Colon (tissue), 2 donors: ENCODE measurements around the gene TMEM266.

Experiments used
- FAIRE-seq: peaks from 2 replicates; lab custom pipeline; 2012; peaks lifted over from hg19 to GRCh38; lab: Jason Lieb, UNC
- donor health status: control.
- donor health status: control.

TMEM266 gene

DNA sequence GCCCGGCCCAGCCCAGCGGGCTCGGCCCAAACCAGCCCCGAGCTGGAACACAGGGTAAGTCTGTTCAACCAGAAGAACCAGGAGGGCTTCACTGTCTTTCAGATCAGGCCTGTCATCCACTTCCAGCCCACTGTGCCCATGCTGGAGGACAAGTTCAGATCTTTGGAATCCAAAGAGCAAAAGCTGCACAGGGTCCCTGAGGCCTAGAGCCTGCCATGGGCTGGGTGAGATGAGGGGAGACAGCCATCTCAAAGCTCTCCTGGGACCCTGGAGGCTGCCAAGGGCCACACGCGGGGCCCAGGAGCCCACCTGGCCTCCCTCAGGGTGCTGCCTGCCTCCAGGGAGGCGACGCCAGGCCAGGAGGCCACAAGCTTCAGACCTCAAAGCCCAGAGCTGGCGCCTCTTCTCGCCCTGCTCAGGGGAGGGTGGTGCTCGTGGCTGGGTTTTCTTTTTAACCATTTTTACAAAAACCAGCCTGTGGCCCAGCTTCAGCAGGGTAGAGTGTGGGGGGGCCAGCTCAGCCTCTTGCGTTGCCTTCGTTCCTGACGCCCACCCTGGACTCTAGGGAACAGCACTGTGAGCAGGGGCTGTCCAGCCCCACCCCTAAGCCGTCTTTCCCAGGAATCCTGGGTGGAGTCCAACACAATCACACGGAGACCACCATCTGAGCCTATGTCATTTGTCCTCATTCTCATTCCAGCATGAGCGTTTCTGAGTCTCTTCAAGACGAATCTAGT is 144.5 kb downstream of the TMEM266 start:
- FAIRE-seq, result no peak

DNA sequence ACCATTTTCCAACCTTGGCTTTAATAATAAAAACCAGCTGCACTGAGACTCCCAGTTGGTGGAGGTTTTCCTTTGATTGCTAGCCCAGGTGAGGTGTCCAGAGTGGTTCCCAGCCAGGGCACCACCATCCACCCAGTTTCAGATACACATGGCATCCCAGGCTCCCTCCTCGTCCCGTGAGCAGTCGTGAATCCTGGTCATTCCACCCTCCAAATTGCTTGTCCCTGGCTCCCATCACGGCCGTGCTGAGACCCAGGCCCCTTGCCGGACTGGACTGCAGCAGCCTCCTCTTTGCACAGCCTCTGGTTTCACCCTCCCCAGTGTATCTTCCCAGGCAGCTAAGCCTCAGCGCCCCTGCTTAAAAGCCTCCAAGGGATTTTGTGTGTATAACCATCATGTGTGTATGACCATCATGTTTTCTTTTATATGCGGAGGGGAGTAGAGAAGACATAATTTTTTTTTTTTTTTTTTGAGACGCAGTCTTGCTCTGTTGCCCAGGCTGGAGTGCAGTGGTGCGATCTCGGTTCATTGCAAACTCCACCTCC is 145.2 kb downstream of the TMEM266 start:
- FAIRE-seq, result no peak

DNA sequence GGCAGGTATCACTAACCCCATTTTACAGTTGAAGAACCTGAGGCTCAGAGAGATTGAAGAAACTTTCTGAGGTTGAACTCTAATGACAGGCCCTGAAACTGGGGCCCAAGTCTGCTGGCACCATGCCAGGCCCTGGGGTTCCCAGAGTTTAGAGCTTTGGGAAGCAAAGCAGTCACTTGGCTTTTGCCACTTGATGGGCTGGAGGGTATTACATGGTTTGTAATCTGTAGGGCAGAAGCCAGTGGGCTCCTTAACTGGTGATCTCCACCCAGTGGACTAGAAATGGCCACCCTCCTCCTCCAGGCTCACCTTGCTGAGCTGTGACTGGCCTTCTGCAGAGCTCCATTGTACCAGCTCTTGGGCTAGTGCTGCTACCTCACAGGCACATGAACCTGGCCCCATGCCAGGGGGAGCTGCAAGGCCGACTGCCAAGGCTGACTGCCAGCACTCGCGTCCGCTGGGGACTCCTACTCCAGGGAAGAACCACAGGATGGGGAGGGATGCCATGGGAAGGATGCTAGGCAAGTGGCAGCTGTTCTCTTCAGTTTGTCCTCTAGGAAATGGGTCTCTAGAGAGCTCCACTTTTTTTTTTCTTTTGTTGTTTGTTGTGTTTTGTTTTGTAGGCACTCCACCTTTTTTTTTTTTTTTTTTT is 146.7 kb downstream of the TMEM266 start:
- no peak for FAIRE-seq

DNA sequence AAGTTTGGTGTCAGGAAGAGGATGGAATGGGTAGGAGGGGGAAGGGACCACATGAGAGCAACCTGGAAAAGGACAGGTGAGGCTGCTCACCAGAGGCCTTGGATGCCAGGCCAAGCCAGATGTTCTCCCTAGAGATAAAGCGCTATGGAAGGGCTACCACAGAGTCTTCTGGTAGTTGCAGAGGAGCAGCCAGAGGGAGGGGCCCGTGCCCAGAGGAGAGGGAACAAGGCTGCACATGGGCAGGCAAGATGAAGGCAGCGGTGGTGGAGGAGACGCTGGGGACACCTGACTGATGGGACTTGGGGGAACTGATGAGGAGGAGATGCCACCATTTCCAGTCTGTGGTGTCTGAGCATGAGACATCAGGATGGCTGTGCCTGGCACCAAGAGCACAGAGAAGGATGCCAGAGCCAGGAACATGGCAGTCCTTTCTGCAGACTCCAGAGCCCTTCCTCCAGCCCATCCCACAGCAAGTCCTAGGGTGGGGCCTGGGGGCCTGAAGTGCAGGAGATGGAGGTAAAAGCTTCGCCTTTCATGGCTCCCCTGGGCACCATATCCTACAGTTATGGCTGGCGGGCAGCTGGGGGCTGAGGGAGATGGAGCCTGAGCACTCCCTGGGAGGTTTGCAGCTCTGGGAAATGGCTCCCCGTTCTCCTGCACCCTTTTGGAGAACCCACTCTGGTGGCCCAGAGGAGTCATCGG is 148.4 kb downstream of the TMEM266 start:
- FAIRE-seq, result no peak

DNA sequence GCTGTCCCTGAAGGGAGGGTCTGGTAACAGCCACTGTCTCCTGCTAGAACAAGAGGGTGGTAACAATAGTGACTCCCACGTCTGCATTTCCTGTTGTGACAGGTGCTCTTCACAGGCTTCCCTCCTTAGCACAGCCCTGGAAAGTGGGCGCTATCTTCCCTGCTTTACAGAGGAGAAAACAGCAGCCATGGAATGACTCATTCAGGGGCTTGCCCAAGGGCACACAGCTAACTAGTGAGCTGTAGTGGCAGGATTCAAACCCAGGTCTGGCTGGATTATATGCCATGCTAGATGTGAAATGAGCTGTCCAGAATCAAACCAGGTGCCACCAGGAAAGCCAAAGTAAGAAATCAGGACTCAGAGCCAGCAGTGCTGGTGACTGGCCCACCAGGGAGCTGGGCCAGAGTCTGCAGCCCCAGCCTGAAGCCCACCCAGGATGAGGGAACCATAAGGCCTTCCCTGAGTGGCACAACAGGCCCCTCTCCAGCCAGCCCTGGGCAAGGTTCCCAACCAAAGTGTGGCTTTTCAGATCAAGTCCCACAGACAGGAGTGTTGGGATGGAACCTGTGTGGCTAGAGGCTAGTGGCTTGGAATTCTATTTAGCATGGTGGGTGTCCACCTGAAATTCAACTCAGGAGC is 149.1 kb downstream of the TMEM266 start:
- FAIRE-seq, result no peak

DNA sequence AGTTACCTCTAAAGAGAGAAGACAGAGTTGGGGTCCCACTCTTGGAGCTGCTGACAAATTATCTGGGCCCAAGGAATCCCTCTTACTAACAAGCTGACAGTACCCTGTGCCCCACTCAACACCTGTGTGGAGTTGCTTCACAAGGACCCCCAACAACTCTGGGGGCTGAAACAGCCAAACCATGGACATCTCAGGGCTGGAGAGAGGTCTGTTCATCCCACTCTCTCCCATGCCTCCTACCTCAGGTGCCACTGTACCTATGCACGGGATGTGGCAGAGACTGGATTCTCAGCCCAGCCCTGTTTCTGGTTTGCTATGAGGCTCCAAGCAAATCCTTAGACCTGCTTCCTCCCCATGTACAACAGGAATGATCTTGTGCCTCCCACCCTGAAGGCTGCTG is 149.7 kb downstream of the TMEM266 start:
- no peak for FAIRE-seq

DNA sequence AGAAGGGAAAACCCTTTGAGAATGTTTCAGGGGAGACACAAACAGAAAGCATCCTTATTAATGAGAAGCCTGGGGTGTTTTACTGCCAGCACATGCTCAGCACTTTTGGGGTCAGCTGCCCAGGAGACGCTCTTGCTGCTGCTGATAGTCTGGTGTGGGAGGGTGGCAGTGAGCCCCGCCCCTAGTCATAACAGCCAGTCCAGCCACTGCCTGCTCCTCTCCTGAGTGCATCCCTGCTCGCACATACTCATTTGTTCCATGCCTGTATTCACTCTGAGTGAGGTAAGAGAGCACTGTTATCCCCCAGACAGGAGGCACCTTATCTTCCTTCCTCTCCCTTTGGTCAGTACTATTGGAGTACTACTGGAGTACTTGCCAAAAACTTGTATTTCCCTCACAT is 150.2 kb downstream of the TMEM266 start:
- FAIRE-seq, result no peak

DNA sequence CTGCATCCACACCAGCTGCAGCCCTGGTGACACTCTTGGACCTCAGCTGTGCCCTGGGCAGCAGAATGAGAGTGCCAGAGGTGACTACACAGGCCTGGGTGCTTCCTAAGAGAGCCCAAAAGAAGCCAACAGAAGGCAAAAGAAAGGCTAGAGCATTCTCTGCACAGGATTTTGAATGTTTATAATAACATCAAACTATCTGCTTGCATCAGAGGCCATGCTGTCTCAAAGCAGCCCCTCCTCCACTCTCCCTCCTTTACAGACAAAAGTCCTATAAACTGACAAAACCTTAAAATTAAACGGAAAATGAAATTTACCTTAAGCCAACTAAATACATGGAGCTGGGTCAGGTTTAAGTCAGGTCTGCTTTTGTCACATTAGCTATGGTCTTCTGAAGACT is 155.8 kb downstream of the TMEM266 start:
- FAIRE-seq, result no peak

DNA sequence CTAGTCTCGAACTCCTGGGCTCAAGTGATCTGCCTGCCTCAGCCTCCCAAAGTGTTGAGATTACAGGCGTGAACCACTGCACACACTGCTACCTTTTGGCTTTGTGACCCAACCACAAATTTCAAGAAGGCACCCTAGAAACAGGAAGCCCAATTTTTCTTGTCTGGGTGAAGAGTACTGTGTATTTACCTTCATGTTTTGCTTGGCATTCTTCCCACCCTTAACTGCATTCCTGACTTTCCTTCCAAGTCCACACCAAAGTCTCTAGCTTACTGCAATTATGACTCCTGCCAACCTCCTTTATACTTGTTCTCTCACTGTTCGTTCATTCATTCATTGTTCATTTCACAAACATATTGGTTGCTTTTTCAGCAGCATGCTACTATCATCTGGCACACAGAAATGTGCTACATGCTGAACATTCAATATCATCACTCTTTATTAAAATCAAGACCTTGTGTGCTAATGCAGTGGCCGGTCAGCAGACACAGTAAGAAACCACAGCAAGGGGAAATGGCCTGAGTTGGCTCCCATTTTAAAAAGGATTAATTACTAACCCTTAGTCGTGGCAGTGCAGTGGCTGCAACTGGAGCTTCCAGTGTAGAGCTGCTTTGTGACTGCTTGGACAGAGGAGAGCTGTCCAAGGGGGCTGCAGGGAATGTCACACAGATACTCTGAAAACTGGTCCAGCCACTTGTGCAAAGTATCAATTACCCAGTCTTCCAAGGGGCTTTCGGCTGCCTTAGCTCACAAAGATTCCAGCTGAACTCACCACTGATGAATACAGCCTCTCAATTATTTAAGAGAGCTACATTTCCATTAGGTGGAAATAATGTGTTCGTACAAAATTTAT is 157.5 kb downstream of the TMEM266 start:
- no peak for FAIRE-seq

DNA sequence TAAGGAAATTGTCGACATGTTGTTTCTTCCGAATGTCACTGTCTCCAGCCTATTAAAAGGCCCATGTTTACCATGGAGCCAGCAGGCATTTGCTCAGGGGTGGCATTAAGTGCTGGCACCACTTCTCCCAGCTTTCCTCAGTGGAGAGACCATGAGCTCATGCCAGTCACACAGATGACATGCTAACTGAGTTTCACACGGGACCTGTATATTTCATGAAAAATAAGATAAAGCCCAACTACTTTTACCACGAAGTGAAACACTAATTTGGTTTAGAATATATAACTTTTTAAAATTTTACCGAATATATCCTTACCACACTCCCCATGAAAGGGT is 158.1 kb downstream of the TMEM266 start:
- FAIRE-seq, result no peak

DNA sequence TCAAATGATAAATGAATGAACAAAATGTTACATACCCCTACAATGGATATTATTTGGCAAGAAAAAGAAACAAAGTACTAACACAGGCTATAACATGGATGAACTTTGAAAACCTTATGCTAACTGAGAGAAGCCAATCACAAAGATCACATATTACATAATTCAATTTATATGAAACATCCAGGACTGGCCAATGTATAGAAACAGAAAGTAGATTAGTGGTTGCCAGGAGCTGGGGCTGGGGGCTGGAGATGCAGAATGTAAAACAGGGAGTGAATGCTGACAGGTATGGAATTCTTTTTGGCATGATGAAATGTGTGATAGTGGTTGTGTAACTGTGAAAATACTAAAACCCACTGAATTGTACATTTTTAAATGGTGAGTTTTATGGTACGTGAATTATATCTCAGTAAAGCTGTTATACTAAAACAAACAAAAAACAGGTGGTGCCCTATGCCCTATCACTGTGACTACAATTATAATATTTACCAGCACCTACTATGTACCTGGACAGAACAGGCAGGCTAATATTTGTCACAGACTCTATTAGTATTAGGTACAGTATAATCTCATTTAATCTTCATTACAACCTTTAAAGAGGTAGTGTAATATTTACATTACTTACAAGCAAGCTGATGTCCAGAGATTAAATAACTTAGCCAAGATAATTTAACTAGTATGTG is 161.4 kb downstream of the TMEM266 start:
- no peak for FAIRE-seq

DNA sequence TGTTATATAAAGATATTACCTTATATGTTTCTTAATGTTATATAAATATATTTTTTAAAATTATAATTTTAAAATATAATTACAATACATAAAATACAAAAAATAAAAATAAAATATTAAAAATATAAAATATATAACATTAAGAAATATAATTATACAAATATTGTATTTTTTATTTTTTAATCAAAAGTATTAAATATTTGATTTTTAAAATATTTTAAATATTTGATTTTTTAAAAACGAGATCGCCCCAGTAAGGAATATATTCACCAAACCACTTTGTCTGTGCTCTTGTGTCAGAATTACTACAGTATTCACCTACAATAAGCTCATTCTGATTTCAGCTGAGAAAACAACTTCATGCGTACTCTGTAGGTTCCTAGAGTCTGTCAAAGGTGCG is 162.4 kb downstream of the TMEM266 start:
- peak; percentile 98 for FAIRE-seq

DNA sequence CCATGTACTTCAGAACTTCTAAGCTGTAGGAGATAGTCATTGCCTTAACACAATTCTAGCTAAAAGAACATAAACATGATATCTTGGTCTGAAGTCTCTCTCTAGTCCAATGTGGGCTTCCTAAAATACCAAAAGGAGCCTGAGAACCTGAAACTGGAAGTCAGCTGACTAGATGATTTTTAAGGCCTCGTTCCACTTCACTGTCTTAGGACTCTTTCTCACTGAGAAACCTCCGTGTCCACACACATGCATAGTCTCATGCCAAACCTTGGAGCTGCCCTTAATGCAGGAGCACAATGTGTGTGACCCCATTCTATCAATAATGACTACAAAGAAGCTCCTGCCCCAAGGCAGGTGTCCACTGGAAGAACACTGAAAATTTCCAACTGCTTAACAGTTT is 163.7 kb downstream of the TMEM266 start:
- no peak for FAIRE-seq

DNA sequence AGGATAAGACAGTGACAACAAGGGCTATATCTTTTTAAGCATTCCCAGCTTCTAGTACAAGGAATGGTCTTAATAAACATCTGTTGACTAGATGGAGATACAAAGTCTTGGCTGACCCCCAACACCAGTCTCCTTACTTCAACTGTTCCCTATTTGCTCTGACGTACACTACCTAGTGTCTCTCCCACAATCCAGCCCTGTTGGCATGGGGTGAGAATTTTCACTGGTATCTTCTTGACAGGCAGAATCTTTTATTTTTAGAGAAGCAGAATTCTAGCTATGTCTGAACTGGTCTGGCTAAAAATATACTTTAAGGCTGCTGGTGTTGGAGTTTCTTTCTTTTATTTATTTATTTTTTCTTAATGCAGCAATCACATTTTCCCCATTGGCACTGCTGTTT is 169.5 kb downstream of the TMEM266 start:
- FAIRE-seq, result no peak

DNA sequence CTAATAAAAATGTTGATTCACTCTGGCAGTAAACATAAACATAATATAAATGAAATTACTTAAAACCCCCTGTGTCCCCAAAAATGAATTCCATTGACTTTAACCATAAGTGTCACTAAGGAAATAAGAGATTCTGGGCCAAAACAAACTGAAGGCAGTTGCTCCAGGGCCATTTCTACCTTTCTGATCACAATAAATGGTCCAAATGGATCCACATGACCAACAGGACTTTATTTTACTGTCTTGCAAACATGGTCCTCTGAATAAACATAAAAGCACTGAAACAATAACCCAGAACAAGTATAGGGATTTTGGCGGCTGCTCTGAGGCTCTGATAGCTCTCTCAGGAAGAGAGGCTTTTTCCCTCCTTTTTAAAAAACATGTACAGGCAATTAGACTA is 174.1 kb downstream of the TMEM266 start:
- FAIRE-seq, result no peak

DNA sequence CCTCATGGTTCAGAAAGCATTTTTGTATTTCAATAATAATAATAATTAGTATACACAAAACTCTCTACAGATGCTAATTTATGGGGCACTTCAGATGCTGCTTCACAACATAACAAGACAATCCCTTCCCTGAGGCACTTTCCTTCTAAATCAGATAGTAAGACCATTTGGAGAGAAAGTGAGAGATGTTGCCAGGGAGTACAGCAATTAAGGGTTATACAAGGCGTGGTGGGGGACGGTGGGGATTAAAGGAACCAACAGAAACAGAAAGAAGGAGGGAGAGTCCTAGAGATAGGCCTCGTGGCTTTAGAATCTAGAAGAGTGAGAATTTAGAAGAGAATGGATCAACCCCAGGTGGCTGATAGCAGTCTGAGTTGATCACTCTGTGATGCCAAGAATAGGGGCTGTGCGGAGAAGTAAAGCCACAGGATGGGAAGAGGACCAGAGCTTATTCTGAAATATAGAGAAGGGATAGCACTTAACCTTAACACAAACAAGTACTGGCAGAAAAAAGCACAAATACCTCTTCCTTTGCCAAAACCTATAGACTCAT is 174.6 kb downstream of the TMEM266 start:
- FAIRE-seq, result no peak

DNA sequence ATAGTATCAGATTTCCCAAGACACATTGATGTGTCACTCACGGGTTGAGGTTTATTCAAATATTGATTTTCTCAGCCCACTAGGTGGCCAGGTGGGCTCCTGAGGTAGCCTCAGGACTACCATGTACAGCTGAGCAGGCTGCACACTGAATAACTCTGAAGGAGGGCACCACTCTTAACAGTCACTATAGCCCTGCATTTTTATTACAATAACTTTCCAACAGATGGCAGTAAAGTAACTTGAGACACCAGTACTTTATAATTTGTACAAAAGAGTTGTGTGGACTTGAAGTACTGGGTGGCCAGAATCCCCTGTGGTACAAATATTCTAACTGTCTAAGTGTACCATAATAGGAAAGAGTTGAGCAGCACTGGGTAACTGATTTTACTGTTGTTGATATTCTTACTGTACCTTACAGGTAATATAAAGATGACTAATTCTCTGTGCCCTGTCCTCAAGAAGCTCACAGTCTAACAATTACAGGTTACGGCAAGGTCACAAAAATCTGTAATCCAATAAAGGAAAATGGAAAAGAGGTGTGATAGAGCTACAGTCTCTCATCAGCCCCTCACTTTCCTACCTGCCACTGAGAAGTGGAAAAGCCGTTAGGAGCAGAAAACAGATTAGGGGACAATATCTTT is 175.5 kb downstream of the TMEM266 start:
- FAIRE-seq, result no peak

DNA sequence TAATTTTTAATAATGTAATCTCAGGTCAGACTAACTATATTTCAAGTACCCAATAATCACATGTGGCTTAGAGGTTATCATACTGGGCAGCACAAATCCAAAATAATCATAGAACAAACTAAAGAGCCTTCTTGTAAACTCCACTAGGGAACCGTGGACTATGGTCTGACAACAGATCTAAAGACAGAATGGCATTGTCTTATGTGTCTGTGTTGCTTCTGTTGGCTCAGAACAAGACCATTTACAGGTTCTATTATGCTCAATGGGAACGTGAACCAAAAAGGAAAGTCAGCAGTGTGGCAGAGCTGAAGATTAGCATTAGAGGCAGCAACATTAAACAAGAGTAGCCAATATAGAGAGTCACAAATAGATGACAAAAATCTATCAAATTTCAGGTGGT is 176.6 kb downstream of the TMEM266 start:
- no peak for FAIRE-seq

DNA sequence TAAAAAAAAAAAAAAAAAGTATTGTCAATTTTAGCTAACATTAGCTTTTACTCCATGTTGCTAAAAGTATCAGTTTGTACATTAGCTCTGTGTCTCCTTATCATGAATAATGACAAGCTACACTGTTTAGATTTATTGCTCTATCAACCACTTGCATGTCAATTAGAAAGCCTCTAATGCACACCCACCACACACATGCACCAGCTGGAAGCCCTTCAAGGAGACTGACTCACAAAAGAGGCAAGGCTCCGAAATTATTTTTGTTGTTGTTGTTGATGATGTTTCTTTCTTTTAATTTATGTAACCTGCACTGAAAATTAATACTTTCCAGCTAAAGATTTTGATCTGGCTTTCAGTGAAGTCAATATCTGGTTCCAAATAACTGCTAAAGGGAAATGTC is 180.0 kb downstream of the TMEM266 start:
- FAIRE-seq, result no peak

DNA sequence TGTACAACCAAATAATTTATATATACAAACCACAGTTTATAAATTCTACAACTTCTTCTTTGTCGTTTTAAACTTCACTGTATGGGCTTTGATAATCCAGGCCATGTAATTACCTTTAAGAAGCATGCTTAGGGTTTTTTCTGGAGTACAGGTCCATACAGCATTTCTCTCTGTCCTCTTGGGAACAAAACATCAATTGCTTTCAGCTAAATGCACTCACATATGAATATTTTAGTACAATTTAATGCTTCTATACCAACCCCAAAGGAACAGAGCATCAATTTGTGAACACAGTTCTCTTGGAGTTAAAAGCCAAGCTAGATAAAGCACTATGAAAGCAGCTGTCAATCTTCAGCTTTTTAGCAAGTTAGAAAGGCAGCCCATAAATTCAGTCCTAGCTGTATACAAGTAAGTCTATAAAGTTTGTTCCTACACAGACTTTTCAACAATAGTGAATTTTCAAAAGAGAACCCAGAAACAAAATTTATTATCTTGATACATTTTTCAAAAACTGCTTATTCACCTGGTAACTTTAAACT is 185.4 kb downstream of the TMEM266 start:
- FAIRE-seq, result no peak
